Measurements from ENCODE around the gene LAMB3. TPM values are rescaled to one million over a fixed set of nuclear protein-coding genes. Genes with fewer than 3 reads are reported as not detected.

Gene LAMB3
- total and polyA plus RNA-seq, 4 donors = 14.6 to 121 (median 68.6) TPM

GRCh38 chr1:209589440-209589839 is 62.8 kb downstream of the LAMB3 start:
- Histone ChIP-seq H3K9me3 (ENCODE audit: control insufficient read depth in 4 of 4, insufficient read depth in 3 of 4, low read length in 3 of 4) (peaks cover 0 to 2% (median 0%) of the 10 kb centered on the region in 4 donors), H3K4me3 (no peak overlapping the region), H3K36me3 (ENCODE audit: control insufficient read depth in 4 of 4, insufficient read depth in 4 of 4, low read length in 4 of 4) (no peaks in the 10 kb centered on the region), H3K27ac (ENCODE audit: low read depth in 1 of 2, low read length in 1 of 2) (no peak overlapping the region), H3K4me1 (ENCODE audit: control insufficient read depth in 5 of 5, insufficient read depth in 5 of 5, low read length in 5 of 5) (peaks cover 0 to 29% (median 7%) of the 10 kb centered on the region in 5 donors), H3K27me3 (ENCODE audit: control insufficient read depth in 3 of 3, insufficient read depth in 3 of 3, low read length in 2 of 3) (peaks cover 0 to 3% (median 0%) of the 10 kb centered on the region in 3 donors), H3K9ac (ENCODE audit: insufficient read depth in 1 of 2, low read length in 2 of 2) (no peak overlapping the region)
- WGBS, 2 donors = 96 to 100% methylated on average over 2 of the region's 2 CpGs
- ATAC-seq (ENCODE audit: insufficient read depth, low FRiP score) (no peak), DNase-seq (no peak)
- TF ChIP-seq CTCF (IDR thresholded peaks at IDR 0.05; ENCODE audit: control extremely low read depth, extremely low read depth) = no peak

GRCh38 chr1:209587789-209588188 is 64.4 kb downstream of the LAMB3 start:
- no peak for DNase-seq
- Histone ChIP-seq H3K36me3 (ENCODE audit: control insufficient read depth in 4 of 4, insufficient read depth in 4 of 4, low read length in 4 of 4) (no peaks in the 10 kb centered on the region), H3K9me3 (ENCODE audit: control insufficient read depth in 4 of 4, insufficient read depth in 3 of 4, low read length in 3 of 4) (peaks cover 0 to 2% (median 0%) of the 10 kb centered on the region in 4 donors), H3K27me3 (ENCODE audit: control insufficient read depth in 3 of 3, insufficient read depth in 3 of 3, low read length in 2 of 3) (peaks cover 0 to 3% (median 0%) of the 10 kb centered on the region in 3 donors), H3K4me3 (no peak overlapping the region), H3K4me1 (ENCODE audit: control insufficient read depth in 5 of 5, insufficient read depth in 5 of 5, low read length in 5 of 5) (peaks cover 0 to 31% (median 7%) of the 10 kb centered on the region in 5 donors), H3K27ac (ENCODE audit: low read depth in 1 of 2, low read length in 1 of 2) (no peak overlapping the region), H3K9ac (ENCODE audit: insufficient read depth in 1 of 2, low read length in 2 of 2) (no peak overlapping the region)
- 92 to 94% methylated on average over 3 of the region's 3 CpGs for WGBS, 2 donors
- TF ChIP-seq CTCF (IDR thresholded peaks at IDR 0.05; ENCODE audit: control extremely low read depth, extremely low read depth) = no peak
- no peak for ATAC-seq (ENCODE audit: insufficient read depth, low FRiP score)

GRCh38 chr1:209586221-209586740 is 65.9 kb downstream of the LAMB3 start:
- ATAC-seq (ENCODE audit: insufficient read depth, low FRiP score) = no peak
- peaks cover 0 to 2% (median 0%) of the 10 kb centered on the region in 4 donors for H3K9me3 ChIP-seq (ENCODE audit: control insufficient read depth in 4 of 4, insufficient read depth in 3 of 4, low read length in 3 of 4)
- H3K36me3 ChIP-seq (ENCODE audit: control insufficient read depth in 4 of 4, insufficient read depth in 4 of 4, low read length in 4 of 4) = no peaks in the 10 kb centered on the region
- WGBS, 2 donors = 48 to 49% methylated on average over 4 of the region's 4 CpGs
- no peak for TF ChIP-seq CTCF (IDR thresholded peaks at IDR 0.05; ENCODE audit: control extremely low read depth, extremely low read depth)
- H3K9ac ChIP-seq (ENCODE audit: insufficient read depth in 1 of 2, low read length in 2 of 2) = peak overlapping the region in 1 of 2 donors; percentile 18
- H3K4me3 ChIP-seq = no peak overlapping the region
- peaks cover 0 to 3% (median 0%) of the 10 kb centered on the region in 3 donors for H3K27me3 ChIP-seq (ENCODE audit: control insufficient read depth in 3 of 3, insufficient read depth in 3 of 3, low read length in 2 of 3)
- peaks cover 0 to 31% (median 7%) of the 10 kb centered on the region in 5 donors for H3K4me1 ChIP-seq (ENCODE audit: control insufficient read depth in 5 of 5, insufficient read depth in 5 of 5, low read length in 5 of 5)
- no peak overlapping the region for H3K27ac ChIP-seq (ENCODE audit: low read depth in 1 of 2, low read length in 1 of 2)
- peak in 2 of 3 donors; percentile 42 to 67 for DNase-seq
